Measurements from ENCODE around the gene SMPD2. TPM values are rescaled to one million over a fixed set of nuclear protein-coding genes. Genes with fewer than 3 reads are reported as not detected.

The SMPD2 gene
- total RNA-seq, 1 donor from 2014 or later, result 6.2 TPM

DNA sequence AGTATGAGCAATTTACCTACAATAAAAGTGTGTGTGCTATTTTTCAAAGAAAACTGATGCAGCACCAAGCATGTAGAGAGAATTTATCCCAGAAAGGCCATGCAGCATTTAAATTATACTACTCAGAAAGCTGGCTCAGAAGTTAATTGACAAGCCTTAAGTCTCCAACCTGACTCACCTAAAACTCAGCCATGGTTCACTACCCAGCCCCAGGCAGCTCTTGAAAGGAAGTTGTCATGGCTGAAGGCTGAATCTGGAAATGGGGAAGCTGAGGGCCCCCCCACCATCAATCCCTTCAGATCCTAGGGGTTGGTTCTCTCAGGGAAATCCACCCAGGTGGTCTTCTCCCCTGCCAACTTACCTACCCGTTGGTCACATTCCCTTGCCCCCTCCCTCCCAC lies 19.8 kb upstream of the SMPD2 start:
- Histone ChIP-seq H3K27me3 (ENCODE audit: insufficient read depth, low read length) (no peaks in the 10 kb centered on the region), H3K9me3 (ENCODE audit: insufficient read depth, low read depth, low read length) (no peaks in the 10 kb centered on the region), H3K36me3 (ENCODE audit: insufficient read depth, low read length) (no peaks in the 10 kb centered on the region), H3K4me2 (ENCODE audit: low read length) (no peak overlapping the region), H4K20me1 (ENCODE audit: insufficient read depth, low read length) (no peaks in the 10 kb centered on the region), H3K79me2 (ENCODE audit: insufficient read depth, low read length) (no peaks in the 10 kb centered on the region), H2AFZ (ENCODE audit: low read depth, low read length) (no peak overlapping the region), H3K9ac (ENCODE audit: low read length) (no peak overlapping the region), H3K4me1 (ENCODE audit: insufficient read depth, low read length) (peaks cover 7% of the 10 kb centered on the region), H3K27ac (ENCODE audit: low read depth, low read length) (no peak overlapping the region), H3K4me3 (ENCODE audit: insufficient read depth, low read depth, low read length) (no peak overlapping the region)
- Mint-ChIP-seq H3K27me3 (ENCODE audit: low read depth, unreplicated experiment) (peaks cover 3% of the 10 kb centered on the region), H3K4me3 (ENCODE audit: unreplicated experiment) (no peak overlapping the region), H3K36me3 (ENCODE audit: low read depth, unreplicated experiment) (no peaks in the 10 kb centered on the region), H3K27ac (ENCODE audit: unreplicated experiment) (no peak overlapping the region), H3K4me1 (ENCODE audit: low read depth, unreplicated experiment) (no peaks in the 10 kb centered on the region), H3K9me3 (ENCODE audit: unreplicated experiment) (no peaks in the 10 kb centered on the region)
- FAIRE-seq, result no peak
- no peak for DNase-seq (ENCODE audit: low read depth)
- TF ChIP-seq EZH2 (IDR thresholded peaks at IDR 0.05; ENCODE audit: insufficient read depth, low read length), result no peak
- TF ChIP-seq, protein P1, sequence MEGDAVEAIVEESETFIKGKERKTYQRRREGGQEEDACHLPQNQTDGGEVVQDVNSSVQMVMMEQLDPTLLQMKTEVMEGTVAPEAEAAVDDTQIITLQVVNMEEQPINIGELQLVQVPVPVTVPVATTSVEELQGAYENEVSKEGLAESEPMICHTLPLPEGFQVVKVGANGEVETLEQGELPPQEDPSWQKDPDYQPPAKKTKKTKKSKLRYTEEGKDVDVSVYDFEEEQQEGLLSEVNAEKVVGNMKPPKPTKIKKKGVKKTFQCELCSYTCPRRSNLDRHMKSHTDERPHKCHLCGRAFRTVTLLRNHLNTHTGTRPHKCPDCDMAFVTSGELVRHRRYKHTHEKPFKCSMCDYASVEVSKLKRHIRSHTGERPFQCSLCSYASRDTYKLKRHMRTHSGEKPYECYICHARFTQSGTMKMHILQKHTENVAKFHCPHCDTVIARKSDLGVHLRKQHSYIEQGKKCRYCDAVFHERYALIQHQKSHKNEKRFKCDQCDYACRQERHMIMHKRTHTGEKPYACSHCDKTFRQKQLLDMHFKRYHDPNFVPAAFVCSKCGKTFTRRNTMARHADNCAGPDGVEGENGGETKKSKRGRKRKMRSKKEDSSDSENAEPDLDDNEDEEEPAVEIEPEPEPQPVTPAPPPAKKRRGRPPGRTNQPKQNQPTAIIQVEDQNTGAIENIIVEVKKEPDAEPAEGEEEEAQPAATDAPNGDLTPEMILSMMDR (IDR thresholded peaks at IDR 0.05; ENCODE audit: insufficient read depth, low read depth, low read length), result no peak

DNA sequence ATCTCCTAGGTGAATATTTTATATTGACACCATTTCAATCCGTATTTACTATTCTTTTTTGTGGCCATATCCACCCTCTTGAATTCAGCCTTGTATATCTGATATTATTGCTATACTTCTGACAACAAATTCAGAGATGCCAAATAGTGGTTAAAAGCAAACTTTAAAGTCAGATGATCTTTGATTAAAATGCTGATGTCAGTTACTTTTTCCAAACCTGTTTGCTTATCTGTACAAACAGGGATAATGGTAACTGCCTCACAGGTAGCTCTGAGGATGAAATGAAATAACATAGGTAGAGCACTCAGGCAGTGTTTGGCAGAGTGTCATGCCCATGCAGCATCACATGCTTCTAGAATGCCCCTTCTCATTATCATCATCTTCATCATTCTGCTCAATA lies 19.3 kb upstream of the SMPD2 start:
- no peaks in the 10 kb centered on the region for H3K79me2 ChIP-seq (ENCODE audit: insufficient read depth, low read length)
- H3K36me3 Mint-ChIP-seq (ENCODE audit: low read depth, unreplicated experiment), result no peaks in the 10 kb centered on the region
- H3K36me3 ChIP-seq (ENCODE audit: insufficient read depth, low read length), result no peaks in the 10 kb centered on the region
- DNase-seq (ENCODE audit: low read depth), result no peak
- no peaks in the 10 kb centered on the region for H3K9me3 ChIP-seq (ENCODE audit: insufficient read depth, low read depth, low read length)
- TF ChIP-seq, protein P1 (IDR thresholded peaks at IDR 0.05; ENCODE audit: insufficient read depth, low read depth, low read length), result no peak
- no peak for TF ChIP-seq EZH2 (IDR thresholded peaks at IDR 0.05; ENCODE audit: insufficient read depth, low read length)
- H4K20me1 ChIP-seq (ENCODE audit: insufficient read depth, low read length), result no peaks in the 10 kb centered on the region
- H3K27ac Mint-ChIP-seq (ENCODE audit: unreplicated experiment), result no peak overlapping the region
- H2AFZ ChIP-seq (ENCODE audit: low read depth, low read length), result no peak overlapping the region
- H3K4me2 ChIP-seq (ENCODE audit: low read length), result no peak overlapping the region
- H3K9ac ChIP-seq (ENCODE audit: low read length), result no peak overlapping the region
- no peak overlapping the region for H3K4me3 Mint-ChIP-seq (ENCODE audit: unreplicated experiment)
- H3K27me3 ChIP-seq (ENCODE audit: insufficient read depth, low read length), result no peaks in the 10 kb centered on the region
- no peaks in the 10 kb centered on the region for H3K9me3 Mint-ChIP-seq (ENCODE audit: unreplicated experiment)
- no peak for FAIRE-seq
- H3K4me3 ChIP-seq (ENCODE audit: insufficient read depth, low read depth, low read length), result no peak overlapping the region
- peaks cover 7% of the 10 kb centered on the region for H3K4me1 ChIP-seq (ENCODE audit: insufficient read depth, low read length)
- no peak overlapping the region for H3K27ac ChIP-seq (ENCODE audit: low read depth, low read length)
- no peaks in the 10 kb centered on the region for H3K4me1 Mint-ChIP-seq (ENCODE audit: low read depth, unreplicated experiment)
- H3K27me3 Mint-ChIP-seq (ENCODE audit: low read depth, unreplicated experiment), result peaks cover 3% of the 10 kb centered on the region

DNA sequence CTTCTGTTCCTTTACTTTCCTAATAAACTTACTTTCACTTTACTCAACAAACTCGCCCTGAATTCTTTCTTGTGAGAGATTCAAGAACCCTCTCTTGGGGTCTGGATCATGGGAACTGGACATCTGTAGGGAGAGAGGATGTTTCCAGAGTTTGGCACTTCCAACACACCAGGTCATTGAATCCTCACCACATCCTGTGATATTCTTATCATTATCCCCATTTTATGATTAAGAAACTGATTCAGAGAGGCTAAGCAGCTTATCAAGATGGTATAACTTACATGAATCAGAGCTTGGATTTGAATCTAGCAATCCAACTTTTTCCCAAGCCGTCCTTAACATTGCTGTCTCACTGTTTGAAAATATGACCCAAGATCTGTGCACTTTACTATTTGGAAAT lies 15.6 kb upstream of the SMPD2 start:
- no peaks in the 10 kb centered on the region for H4K20me1 ChIP-seq (ENCODE audit: insufficient read depth, low read length)
- no peak overlapping the region for H3K4me3 ChIP-seq (ENCODE audit: insufficient read depth, low read depth, low read length)
- no peaks in the 10 kb centered on the region for H3K9me3 Mint-ChIP-seq (ENCODE audit: unreplicated experiment)
- TF ChIP-seq, protein P1 (IDR thresholded peaks at IDR 0.05; ENCODE audit: insufficient read depth, low read depth, low read length), result no peak
- no peak for TF ChIP-seq EZH2 (IDR thresholded peaks at IDR 0.05; ENCODE audit: insufficient read depth, low read length)
- no peaks in the 10 kb centered on the region for H3K79me2 ChIP-seq (ENCODE audit: insufficient read depth, low read length)
- H3K36me3 Mint-ChIP-seq (ENCODE audit: low read depth, unreplicated experiment), result no peaks in the 10 kb centered on the region
- no peak overlapping the region for H3K9ac ChIP-seq (ENCODE audit: low read length)
- H3K27ac Mint-ChIP-seq (ENCODE audit: unreplicated experiment), result no peak overlapping the region
- no peak overlapping the region for H3K4me3 Mint-ChIP-seq (ENCODE audit: unreplicated experiment)
- H3K27ac ChIP-seq (ENCODE audit: low read depth, low read length), result no peak overlapping the region
- no peaks in the 10 kb centered on the region for H3K9me3 ChIP-seq (ENCODE audit: insufficient read depth, low read depth, low read length)
- no peak overlapping the region for H2AFZ ChIP-seq (ENCODE audit: low read depth, low read length)
- DNase-seq (ENCODE audit: low read depth) (peak; percentile 25), FAIRE-seq (no peak)
- H3K36me3 ChIP-seq (ENCODE audit: insufficient read depth, low read length), result no peaks in the 10 kb centered on the region
- no peaks in the 10 kb centered on the region for H3K27me3 Mint-ChIP-seq (ENCODE audit: low read depth, unreplicated experiment)
- H3K27me3 ChIP-seq (ENCODE audit: insufficient read depth, low read length), result no peaks in the 10 kb centered on the region
- no peaks in the 10 kb centered on the region for H3K4me1 Mint-ChIP-seq (ENCODE audit: low read depth, unreplicated experiment)
- no peak overlapping the region for H3K4me2 ChIP-seq (ENCODE audit: low read length)
- H3K4me1 ChIP-seq (ENCODE audit: insufficient read depth, low read length), result peaks cover 7% of the 10 kb centered on the region
